ENCODE results near the gene KRT81. TPM values are rescaled to one million over a fixed set of nuclear protein-coding genes. Genes with fewer than 3 reads are reported as not detected.

The KRT81 gene
- total RNA-seq, 2 donors from 2014 or later, result not detected

DNA sequence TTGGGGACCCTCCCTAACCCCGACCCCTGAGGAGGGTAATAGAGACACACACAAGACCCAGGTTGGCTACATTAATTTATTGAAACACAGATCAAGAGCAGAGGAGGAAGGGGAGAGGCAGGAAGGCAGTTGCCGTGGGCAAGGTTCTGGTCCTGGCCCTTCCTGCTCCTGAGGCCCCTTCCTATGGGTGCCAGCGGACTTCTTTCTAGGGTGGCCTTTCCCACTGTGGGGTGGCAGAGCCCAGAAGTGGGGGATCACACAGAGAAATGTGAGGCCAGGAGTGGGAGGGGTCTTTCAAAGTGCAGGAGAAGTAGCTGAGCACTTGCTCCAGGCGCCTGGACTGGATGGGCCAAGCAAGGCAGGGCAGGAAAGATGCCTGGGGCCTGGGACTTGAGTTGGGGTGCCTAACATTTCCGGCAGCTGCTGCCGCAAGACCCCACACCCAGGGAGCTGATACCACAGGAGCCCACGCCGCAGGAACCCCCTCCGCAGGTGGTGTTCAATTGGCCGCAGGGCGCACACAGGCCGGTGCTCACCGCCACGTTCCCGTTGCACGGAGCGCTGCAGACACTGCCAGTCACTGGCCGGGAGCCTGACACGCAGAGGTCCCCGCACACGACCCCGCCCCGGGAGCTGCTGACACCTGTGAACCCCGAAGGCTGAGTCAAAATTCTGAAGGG is 5.3 kb downstream of the KRT81 start:
- DNase-seq (ENCODE audit: low spot score), result no peak
- Histone ChIP-seq H3K36me3 (no peaks in the 10 kb centered on the region), H3K27ac (no peak overlapping the region), H3K4me1 (peaks cover 0 to 5% of the 10 kb centered on the region in 2 donors), H3K4me3 (no peak overlapping the region), H3K9me3 (no peaks in the 10 kb centered on the region), H3K27me3 (no peaks in the 10 kb centered on the region)
- TF ChIP-seq CTCF (IDR thresholded peaks at IDR 0.05), result no peak

DNA sequence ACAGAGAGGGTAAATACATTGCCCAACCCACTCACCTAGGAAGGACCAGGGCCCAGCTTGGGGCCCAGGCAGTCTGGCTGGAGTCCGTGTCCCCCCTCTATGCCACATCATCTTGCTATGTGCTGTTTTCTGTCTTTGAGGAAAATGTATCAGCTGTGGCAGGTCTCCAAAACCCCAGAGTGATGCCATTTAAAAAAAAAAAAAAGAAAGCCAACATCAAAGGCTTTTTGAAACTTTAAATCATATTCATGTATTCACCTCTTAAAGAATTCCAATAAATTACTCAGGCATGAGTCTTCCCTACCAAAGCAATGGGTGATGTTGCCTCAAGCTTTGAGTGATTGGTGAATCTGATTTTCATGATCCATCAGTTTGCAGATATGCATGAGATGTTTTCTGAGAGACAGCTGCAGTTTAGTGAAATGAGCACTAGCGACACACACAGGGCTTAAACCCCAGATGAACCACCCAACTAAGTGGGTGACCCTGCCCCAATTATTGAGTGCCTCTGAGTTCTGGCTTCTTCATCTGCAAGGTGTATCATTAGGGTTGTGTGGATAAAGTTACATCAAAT is 6.1 kb downstream of the KRT81 start:
- H3K4me1 ChIP-seq, result peaks cover 0 to 12% of the 10 kb centered on the region in 2 donors
- no peak for TF ChIP-seq CTCF (IDR thresholded peaks at IDR 0.05)
- no peaks in the 10 kb centered on the region for H3K27me3 ChIP-seq
- no peak for DNase-seq (ENCODE audit: low spot score)
- no peak overlapping the region for H3K27ac ChIP-seq
- H3K36me3 ChIP-seq, result no peaks in the 10 kb centered on the region
- no peaks in the 10 kb centered on the region for H3K9me3 ChIP-seq
- H3K4me3 ChIP-seq, result no peak overlapping the region

DNA sequence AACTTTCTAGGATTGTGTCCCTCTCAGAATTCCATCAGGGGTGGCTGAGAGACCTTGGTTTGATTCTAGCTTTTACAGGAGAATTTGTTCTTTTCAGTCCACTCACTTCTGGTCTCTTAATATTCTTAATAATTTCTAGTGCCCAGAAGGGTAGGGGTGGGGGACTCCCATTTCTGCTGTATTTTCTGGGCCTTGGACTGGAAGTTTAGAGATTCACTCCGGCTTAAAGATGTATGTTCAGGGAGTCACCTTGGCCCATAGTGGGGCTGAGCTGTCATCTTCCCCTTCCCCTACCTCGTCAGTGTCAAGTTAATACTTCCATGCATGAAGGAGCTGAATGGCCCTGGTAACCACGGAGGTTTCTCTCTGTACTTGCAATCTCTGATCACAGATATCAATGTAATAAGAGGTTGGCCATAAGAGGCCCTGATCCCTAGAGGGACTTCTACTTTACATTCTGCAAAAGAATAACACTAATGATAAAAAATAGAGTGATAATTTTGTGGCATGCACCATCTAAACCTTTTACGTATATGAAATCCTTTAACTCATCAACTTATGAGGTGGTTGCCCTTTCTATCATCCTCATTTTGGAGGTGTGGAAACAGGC is 6.7 kb downstream of the KRT81 start:
- DNase-seq (ENCODE audit: low spot score), result no peak
- Histone ChIP-seq H3K27ac (no peak overlapping the region), H3K27me3 (no peaks in the 10 kb centered on the region), H3K36me3 (no peaks in the 10 kb centered on the region), H3K4me3 (no peak overlapping the region), H3K4me1 (peaks cover 0 to 18% of the 10 kb centered on the region in 2 donors), H3K9me3 (no peaks in the 10 kb centered on the region)
- TF ChIP-seq CTCF (IDR thresholded peaks at IDR 0.05), result no peak

DNA sequence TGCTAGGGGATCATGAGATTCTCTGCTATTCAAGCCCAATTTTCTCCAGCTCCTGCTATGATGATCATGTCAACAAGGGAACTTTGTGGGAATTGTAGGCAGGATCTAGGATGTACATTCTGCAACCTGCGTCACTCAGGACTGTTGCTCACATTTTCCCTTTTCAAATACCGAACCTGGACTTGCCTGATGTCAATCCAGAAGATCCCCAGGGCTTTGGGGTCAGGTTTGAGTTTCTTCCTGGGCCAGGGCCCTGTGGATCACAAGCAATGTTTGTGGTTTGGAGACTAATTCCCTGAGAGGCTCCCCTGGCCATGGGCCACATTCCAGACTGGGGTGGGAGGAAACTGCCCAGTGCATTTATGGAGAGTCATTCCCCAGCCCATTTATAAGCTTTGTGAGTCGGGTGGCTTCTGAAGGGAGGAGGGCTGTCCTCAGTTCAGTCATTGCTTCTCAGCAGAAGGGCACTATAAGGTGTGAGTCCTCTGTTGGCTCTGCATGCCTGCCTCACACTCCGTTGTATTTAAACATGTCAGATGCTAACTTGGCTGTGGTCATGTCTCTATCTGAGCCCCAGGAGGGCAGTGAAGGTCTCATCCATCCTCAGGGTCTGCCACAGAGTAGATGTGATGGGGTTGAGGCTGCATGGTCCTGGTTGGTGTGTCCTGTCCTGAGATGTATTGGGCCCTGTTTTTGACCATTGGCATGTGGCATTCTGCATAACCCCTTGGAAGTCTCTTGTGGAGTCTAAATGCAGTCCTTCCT is 10.4 kb downstream of the KRT81 start:
- DNase-seq (ENCODE audit: low spot score), result peak; percentile 82

More for the DNA sequence above, 10.4 kb downstream of the KRT81 start:
- H3K27me3 ChIP-seq, result no peaks in the 10 kb centered on the region
- no peaks in the 10 kb centered on the region for H3K36me3 ChIP-seq
- peak overlapping the region; percentile 56 to 64 for H3K27ac ChIP-seq
- no peak for TF ChIP-seq CTCF (IDR thresholded peaks at IDR 0.05)
- no peaks in the 10 kb centered on the region for H3K9me3 ChIP-seq
- no peak overlapping the region for H3K4me3 ChIP-seq
- peaks cover 0 to 26% of the 10 kb centered on the region in 2 donors for H3K4me1 ChIP-seq

Measured in right atrium auricular region (tissue), 2 donors.